Coronary artery (tissue), 2 donors: ENCODE data around the gene EEF1A1.
A peak's percentile ranks its signal among the peaks of the same experiment; 100 is the strongest.

Source experiments
- DNase-seq: peaks from one replicate; pipeline ENCODE4 v3.0.0-alpha.2; 2017; ENCODE audit warnings: low spot score
- H3K27ac ChIP-seq, 2 donors: fragments of 200-600 bp; sonication (generic); one replicate each; pipeline ENCODE4 v1.5.1; 2016 to 2019
- H3K4me3 ChIP-seq: fragments of 200-600 bp; sonication (generic); 2 replicates; pipeline ENCODE4 v1.5.1; 2016; ENCODE audit warnings: mild to moderate bottlenecking, moderate library complexity
- CTCF ChIP-seq: fragments of 200-600 bp; sonication (generic); IDR thresholded peaks from one replicate; pipeline ENCODE4 v1.5.1; 2019; ENCODE audit warnings: antibody characterized with exemption

EEF1A1 gene

GRCh38 chr6:73516514-73517489, 4.0 kb downstream of the EEF1A1 start:
- peak overlapping the region in 1 of 2 donors; percentile 62 for H3K27ac ChIP-seq
- H3K4me3 ChIP-seq = peak overlapping the region; percentile 56
- TF ChIP-seq CTCF = no peak
- DNase-seq = no peak

GRCh38 chr6:73515204-73515655, 5.6 kb downstream of the EEF1A1 start:
- Histone ChIP-seq H3K4me3 (peak overlapping the region; percentile 11), H3K27ac (peak overlapping the region; percentile 17 to 24)
- DNase-seq = no peak
- no peak for TF ChIP-seq CTCF

GRCh38 chr6:73514746-73515110, 6.1 kb downstream of the EEF1A1 start:
- H3K27ac ChIP-seq = peak overlapping the region in 1 of 2 donors; percentile 24
- H3K4me3 ChIP-seq = no peak overlapping the region
- no peak for DNase-seq
- TF ChIP-seq CTCF = no peak

GRCh38 chr6:73513496-73513854, 7.4 kb downstream of the EEF1A1 start:
- H3K4me3 ChIP-seq = no peak overlapping the region
- no peak for DNase-seq
- TF ChIP-seq CTCF = no peak
- H3K27ac ChIP-seq = no peak overlapping the region

GRCh38 chr6:73511796-73512195, 9.0 kb downstream of the EEF1A1 start:
- no peak overlapping the region for H3K4me3 ChIP-seq
- TF ChIP-seq CTCF = no peak
- no peak overlapping the region for H3K27ac ChIP-seq
- DNase-seq = no peak

GRCh38 chr6:73509851-73510250, 11.0 kb downstream of the EEF1A1 start:
- Histone ChIP-seq H3K27ac (no peak overlapping the region), H3K4me3 (no peak overlapping the region)
- DNase-seq = no peak
- no peak for TF ChIP-seq CTCF

- Histone ChIP-seq H3K27ac (no peak overlapping the region), H3K4me3 (no peak overlapping the region)
- no peak for DNase-seq
- no peak for TF ChIP-seq CTCF
These were observed 12.1 kb downstream of the EEF1A1 start for GRCh38 chr6:73508776-73509175.
